Anterior cingulate cortex (tissue), 58 donors: ENCODE data around the gene LCN6.
"Not testable (repeated sequence)": the region's sequence is repeated elsewhere in the genome, so short reads cannot be mapped to it uniquely, and the experiment has no call there.

Source experiments
- DNase-seq, 58 donors: peaks; one replicate each; lab custom pipeline; 2025; lab: John Stamatoyannopoulos, UW

LCN6 gene

GRCh38 chr9:136760834-136761544, 12.7 kb upstream of the LCN6 start:
- peak in 46 of 58 donors; percentile 5 to 75 (median 40) for DNase-seq

- peak in 1 of 58 donors; percentile 8 for DNase-seq
These were observed 12.1 kb upstream of the LCN6 start for GRCh38 chr9:136760424-136760823.

DNA sequence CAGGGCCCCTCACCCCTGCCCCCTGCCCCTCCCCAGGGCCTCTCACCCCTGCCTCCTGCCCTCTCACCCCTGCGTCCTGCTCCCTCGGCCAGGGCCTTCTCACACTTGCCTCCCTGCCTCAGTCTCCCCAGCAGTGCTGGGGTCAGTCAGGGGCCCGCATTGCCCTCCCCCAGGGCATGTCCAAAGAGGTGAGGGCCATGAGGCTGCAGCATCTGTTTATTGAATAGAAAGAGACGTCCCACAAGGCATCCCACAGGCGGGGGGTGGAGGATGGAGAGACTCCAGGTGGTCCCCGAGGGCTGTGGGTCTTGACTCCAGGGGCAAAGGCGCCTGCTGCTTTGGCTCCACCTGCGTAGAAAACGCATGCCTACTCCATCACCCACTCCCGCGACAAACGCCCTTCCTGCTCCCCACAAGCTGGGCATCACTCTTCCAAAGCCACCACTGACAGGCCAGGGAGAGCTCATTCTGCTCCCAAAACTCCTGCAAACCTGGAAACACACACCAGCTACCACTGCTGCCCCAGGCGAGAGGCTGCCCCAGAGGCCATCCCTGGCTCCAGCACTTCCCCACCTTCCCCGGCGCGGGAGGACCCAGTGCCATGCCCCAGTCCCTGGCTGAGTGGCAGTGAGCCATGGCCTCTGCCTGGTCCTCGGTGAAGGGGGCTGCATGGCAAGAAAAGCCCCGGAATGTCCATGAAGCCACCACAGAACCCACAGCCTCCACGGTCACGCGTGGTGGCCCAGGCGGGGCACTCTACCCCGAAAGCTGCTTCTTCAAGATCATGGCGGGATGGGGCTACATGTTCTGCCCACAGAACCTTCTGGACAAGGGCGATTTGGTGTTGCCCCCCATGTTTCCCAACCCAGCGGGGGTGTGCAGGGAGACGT, 11.4 kb upstream of the LCN6 start:
- no peak for DNase-seq

- DNase-seq, result no peak
These were observed 10.7 kb upstream of the LCN6 start for GRCh38 chr9:136759001-136759400.

- DNase-seq, result no peak
These were observed 9.4 kb upstream of the LCN6 start for GRCh38 chr9:136757751-136758140.

- no peak for DNase-seq
These were observed 9.0 kb upstream of the LCN6 start for GRCh38 chr9:136757328-136757727.

GRCh38 chr9:136756836-136757235, 8.5 kb upstream of the LCN6 start:
- DNase-seq, result no peak

DNA sequence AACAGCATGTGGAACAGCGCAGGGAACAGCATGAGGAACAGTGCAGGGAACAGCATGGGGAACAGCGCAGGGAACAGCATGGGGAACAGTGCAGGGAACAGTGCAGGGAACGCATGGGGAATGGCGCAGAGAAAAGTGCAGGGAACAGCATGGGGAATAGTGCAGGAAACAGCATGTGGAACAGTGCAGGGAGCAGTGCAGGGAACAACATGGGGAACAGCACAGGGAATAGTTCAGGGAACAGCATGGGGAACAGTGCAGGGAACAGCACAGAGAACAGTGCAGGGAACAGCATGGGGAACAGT, 7.8 kb upstream of the LCN6 start:
- DNase-seq, result no peak

DNA sequence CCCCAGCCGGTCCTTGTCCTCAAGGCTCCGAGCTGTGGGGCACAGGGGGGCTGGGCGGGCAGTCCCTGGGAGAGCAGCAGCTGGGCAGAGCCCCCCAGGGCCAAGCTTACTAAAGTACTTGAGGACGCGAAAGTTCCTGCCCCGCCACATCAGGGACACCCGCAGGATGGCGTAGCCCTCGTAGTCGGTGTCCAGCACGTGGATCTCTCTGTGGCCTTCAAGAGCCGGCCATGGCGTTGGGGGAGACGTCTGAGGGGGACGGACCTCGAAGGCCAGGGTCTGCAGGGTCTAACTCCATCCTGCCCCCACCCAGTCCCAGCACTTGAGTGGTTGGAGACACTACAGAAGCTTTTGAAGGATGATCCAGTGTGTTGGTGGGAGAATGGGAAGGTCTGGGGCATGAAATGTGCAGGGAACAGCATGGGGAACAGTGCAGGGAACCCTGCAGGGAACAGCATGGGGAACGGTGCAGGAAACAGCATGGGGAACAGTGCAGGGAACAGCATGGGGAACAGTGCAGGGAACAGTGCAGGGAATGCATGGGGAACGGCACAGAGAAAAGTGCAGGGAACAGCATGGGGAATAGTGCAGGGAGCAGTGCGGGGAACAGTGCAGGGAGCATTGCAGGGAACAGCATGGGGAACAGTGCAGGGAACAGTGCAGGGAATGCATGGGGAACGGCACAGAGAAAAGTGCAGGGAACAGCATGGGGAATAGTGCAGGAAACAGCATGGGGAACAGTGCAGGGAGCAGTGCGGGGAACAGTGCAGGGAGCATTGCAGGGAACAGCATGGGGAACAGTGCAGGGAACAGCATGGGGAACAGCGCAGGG, 7.2 kb upstream of the LCN6 start:
- not testable (repeated sequence) for DNase-seq

GRCh38 chr9:136754626-136755301, 6.4 kb upstream of the LCN6 start:
- no peak for DNase-seq

DNA sequence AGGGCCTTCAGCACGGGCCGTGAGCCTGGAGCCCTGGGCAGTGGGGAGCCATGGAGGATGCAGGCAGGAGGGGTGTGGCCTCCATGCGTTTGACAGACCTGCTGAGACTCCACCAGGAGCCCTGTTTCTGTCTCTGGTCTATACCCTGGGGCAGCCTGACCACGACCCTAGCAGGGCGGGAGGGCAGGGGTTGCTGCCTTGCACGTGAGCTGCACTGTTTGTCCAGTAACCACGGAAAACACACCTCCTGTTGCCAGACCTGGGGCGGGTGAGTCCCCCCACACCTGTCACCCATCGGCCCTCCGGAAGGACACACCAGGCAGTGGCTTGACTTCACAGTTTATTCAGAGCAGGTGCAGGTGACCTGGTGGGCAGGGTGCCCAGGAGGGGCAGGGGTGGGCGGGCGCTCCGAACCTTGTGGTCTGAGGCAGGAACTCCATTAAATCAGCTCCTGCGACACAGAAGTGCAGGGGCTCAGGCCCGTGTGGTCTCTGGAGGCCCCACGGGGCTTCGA, 5.8 kb upstream of the LCN6 start:
- no peak for DNase-seq

GRCh38 chr9:136753371-136754058, 5.2 kb upstream of the LCN6 start:
- no peak for DNase-seq

DNA sequence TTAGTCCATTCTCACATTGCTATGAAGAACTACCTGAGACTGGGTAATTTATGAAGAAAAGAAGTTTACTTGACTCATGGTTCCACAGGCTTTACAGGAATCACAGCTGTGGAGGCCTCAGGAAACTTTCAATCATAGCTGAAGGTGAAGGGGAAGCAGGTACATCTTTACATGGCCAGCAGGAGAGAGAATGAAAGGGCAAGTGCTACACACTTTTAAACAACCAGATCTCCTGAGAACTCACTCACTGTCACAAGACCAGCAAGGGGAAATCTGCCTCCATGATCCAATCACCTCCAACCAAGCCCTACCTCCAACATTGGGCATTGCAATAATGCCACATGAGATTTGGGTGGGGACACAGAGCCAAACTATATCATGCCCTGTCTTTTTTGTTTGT, 3.5 kb upstream of the LCN6 start:
- no peak for DNase-seq

- no peak for DNase-seq
These were observed 2.9 kb upstream of the LCN6 start for GRCh38 chr9:136751244-136751643.

DNA sequence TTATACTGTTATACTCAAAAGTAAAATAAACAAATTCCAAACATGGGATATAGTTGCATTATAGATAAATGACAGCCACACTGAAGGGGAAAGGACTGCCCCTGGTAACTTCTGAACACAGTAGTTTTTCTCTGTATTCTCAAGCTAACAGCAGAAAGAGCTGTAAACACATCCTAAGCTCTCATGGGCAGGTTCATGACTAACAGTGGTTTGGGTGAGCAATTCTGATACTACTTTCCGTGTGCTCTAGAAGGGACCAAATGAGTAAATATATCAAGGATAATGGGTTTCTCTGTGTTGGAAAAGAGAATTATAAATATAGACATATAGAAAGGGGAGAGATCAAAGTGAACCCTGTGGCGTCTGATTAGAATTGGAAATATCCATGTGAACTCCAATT, 2.2 kb upstream of the LCN6 start:
- DNase-seq, result no peak

DNA sequence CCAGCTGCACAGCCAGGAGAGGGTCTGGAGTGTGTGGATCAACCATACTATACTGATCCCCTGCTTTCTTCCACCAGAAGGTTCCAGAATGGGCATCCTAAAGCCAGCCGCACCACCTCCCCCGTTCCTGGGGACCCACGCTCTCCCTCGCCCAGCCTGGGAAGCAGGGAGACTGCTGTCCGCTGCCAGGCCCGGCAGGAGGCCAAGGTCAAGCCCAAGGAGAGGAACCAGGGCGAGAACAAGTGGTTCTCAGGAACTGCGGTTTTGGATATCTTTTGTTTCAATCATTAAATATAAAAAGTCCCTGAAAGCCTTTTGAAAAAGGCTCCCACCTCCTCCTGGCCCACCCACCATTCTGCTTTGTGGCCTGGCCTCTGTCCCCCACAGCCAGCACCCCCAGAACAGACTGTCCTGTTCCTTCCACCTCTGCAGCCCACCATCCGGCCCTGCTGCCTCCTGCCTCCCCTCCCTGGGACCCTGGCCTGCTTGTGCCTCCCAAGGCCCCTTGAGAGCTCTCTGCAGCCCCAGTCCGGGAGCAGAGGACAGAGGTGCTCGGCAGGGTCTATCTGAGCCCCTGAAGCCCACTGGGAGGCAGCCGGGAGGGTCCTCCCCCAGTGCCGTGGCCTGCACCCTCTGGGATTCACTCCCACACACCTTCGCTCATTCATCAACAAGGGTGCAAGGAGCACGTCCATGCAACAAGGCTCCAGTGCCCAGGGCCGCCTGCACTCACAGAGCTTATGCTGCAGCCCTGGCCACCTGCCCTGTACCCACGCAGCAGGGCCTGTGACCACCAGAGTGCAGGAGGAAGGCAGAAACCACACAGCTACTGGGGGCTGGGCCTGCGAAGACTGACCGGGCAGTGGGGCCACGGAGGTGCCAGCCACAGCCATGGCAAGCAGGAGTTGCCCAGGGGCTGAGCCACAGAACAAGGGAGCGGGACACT, 614 bp upstream of the LCN6 start:
- DNase-seq, result peak in 1 of 58 donors; percentile 15

GRCh38 chr9:136747161-136748060, 914 bp downstream of the LCN6 start:
- DNase-seq, result no peak

GRCh38 chr9:136746621-136747020, 1.7 kb downstream of the LCN6 start:
- DNase-seq, result no peak
